K562 (cell line): ENCODE data around the gene BANF2. TPM values are rescaled to one million over a fixed set of nuclear protein-coding genes. Genes with fewer than 3 reads are reported as not detected.

Experiments
- ATAC-seq: fragments of 200-7000 bp; cut with Tn5 transposase; 3 replicates; pipeline ENCODE4 v1.9.1; 2020; ENCODE audit warnings: moderate library complexity
- BruUV-seq: library from RNA; stranded (reverse); fragments of 400-500 nt; replicated peaks from 2 replicates; lab custom pipeline; 2021; lab: Mats Ljungman, UMichigan
- CTCF ChIA-PET: fragments of 300-600 bp; formaldehyde crosslinking; extraction: SDS; loops from one replicate; lab custom pipeline; 2021; ENCODE audit warnings: low intra/inter-chr PET ratio; lab: Yijun Ruan, JAX
- POLR2A ChIA-PET: fragments of 300-600, 350-650 bp; sonication (Branson Sonifier 250); formaldehyde crosslinking; extraction: SDS; loops from one replicate; lab custom pipeline; 2021; ENCODE audit warnings: antibody characterized with exemption, inconsistent platforms; lab: Yijun Ruan, JAX
- DNase-seq, 4 experiments: peaks; one replicate each; pipeline versions ENCODE4 v3.0.0 to v3.0.0-alpha.2; 2011 to 2018; ENCODE audit warnings: low spot score in 3 of 4, mixed read lengths in 3 of 4; ENCODE audit errors: extremely low read depth in 1 of 4
- FAIRE-seq: peaks from 2 replicates; lab custom pipeline; 2011; peaks lifted over from hg19 to GRCh38; lab: Jason Lieb, UNC
- H2AFZ ChIP-seq: 2 replicates; pipeline ENCODE4 v1.6.0; 2011; ENCODE audit warnings: low read depth, low read length, control low read depth, inconsistent platforms
- H3K27ac ChIP-seq: fragments of 200-600 bp; 3 replicates; pipeline ENCODE4 v1.8.0; 2011; ENCODE audit warnings: low read depth, mild to moderate bottlenecking, control low read depth, inconsistent platforms, low read length, moderate library complexity, mixed read lengths; ENCODE audit errors: extremely low read depth
- H3K27me3 ChIP-seq, 2 experiments: fragments of 300-600 bp in 1 of 2; 2 replicates in 1 of 2; 3 replicates in 1 of 2; pipeline versions ENCODE4 v1.6.0 to v1.8.0; 2011; ENCODE audit warnings: inconsistent platforms in 2 of 2, low read length in 2 of 2, mild to moderate bottlenecking in 1 of 2, mixed read lengths in 1 of 2, moderate library complexity in 1 of 2; ENCODE audit not compliant: control insufficient read depth in 2 of 2, insufficient read depth in 2 of 2
- H3K36me3 ChIP-seq: fragments of 300-600 bp; 3 replicates; pipeline ENCODE4 v1.8.0; 2011; ENCODE audit warnings: mild to moderate bottlenecking, low read length, inconsistent platforms; ENCODE audit not compliant: control insufficient read depth, insufficient read depth
- H3K4me1 ChIP-seq, 2 experiments: fragments of 200-600 bp in 1 of 2; replicated peaks in 1 of 2; 2 replicates in 1 of 2; 3 replicates in 1 of 2; pipeline versions ENCODE4 v1.5.1 to v1.8.0; 2011; ENCODE audit warnings: inconsistent platforms in 2 of 2, low read length in 2 of 2, mild to moderate bottlenecking in 1 of 2, mixed read lengths in 1 of 2, moderate library complexity in 1 of 2; ENCODE audit not compliant: control insufficient read depth in 2 of 2, insufficient read depth in 2 of 2
- H3K4me2 ChIP-seq: 2 replicates; pipeline ENCODE4 v1.6.1; 2011; ENCODE audit warnings: low read length, control low read depth, inconsistent platforms, mixed read lengths; ENCODE audit not compliant: insufficient read depth
- H3K4me3 ChIP-seq: fragments of 200-600 bp; sonication (generic), shearing (Covaris generic); 2 replicates; pipeline ENCODE4 v1.5.1; 2016; ENCODE audit warnings: control low read depth, inconsistent platforms
- H3K79me2 ChIP-seq: fragments of 200-600 bp; 3 replicates; pipeline ENCODE4 v1.8.0; 2011; ENCODE audit warnings: low read length, inconsistent platforms; ENCODE audit not compliant: control insufficient read depth, insufficient read depth
- H3K9ac ChIP-seq, 2 experiments: 2 replicates each; pipeline versions ENCODE4 v1.6.0 to v1.6.1; 2011; ENCODE audit warnings: low read depth in 2 of 2, low read length in 2 of 2, control low read depth in 1 of 2, inconsistent platforms in 1 of 2, mild to moderate bottlenecking in 1 of 2, mixed read lengths in 1 of 2; ENCODE audit not compliant: insufficient read depth in 1 of 2
- H3K9me1 ChIP-seq: one replicate; pipeline ENCODE4 v1.6.0; 2011; ENCODE audit warnings: inconsistent platforms, mild to moderate bottlenecking, low read length, moderate library complexity; ENCODE audit not compliant: control insufficient read depth, insufficient read depth
- H3K9me3 ChIP-seq: replicated peaks from 2 replicates; pipeline ENCODE4 v1.5.1; 2011; ENCODE audit warnings: low read depth, low read length, inconsistent platforms; ENCODE audit not compliant: control insufficient read depth, insufficient read depth
- H4K20me1 ChIP-seq: replicated peaks from 2 replicates; pipeline ENCODE4 v1.6.1; 2011; ENCODE audit warnings: low read length, inconsistent platforms, mixed read lengths; ENCODE audit not compliant: control insufficient read depth, insufficient read depth
- BCOR ChIP-seq: fragments of 450-650 bp; IDR thresholded peaks from 2 replicates; pipeline ENCODE4 v1.6.1; 2016
- MECOM ChIP-seq: fragments of 250-450 bp; sonication (Bioruptor Pico); IDR thresholded peaks from 2 replicates; pipeline ENCODE4 v1.8.0; 2022; ENCODE audit warnings: inconsistent platforms
- NCOA4 ChIP-seq: fragments of 450-650 bp; IDR thresholded peaks from 2 replicates; pipeline ENCODE4 v1.6.1; 2018; ENCODE audit warnings: mild to moderate bottlenecking; ENCODE audit not compliant: partially characterized antibody
- POLR2AphosphoS2 ChIP-seq: IDR thresholded peaks from 2 replicates; pipeline ENCODE4 v1.6.1; 2012; ENCODE audit warnings: low read length, improper control_type of control experiment
- PURB ChIP-seq: sonication (generic); formaldehyde crosslinking; IDR thresholded peaks from 2 replicates; pipeline ENCODE4 v1.9.0; 2021; ENCODE audit warnings: low read depth, mild to moderate bottlenecking, missing genetic modification reagents
- RREB1 ChIP-seq: fragments of 250-450 bp; sonication (Bioruptor Pico); IDR thresholded peaks from 2 replicates; pipeline ENCODE4 v1.4.0; 2020
- SIN3A ChIP-seq, 2 experiments: fragments of 150-350 bp in 1 of 2; IDR thresholded peaks; 2 replicates each; pipeline ENCODE4 v1.6.1; 2011 to 2016; ENCODE audit warnings: borderline replicate concordance in 2 of 2, low read depth in 2 of 2, low read length in 2 of 2, mild to moderate bottlenecking in 2 of 2, moderate library complexity in 2 of 2; ENCODE audit not compliant: control insufficient read depth in 1 of 2
- TCF7 ChIP-seq: sonication (generic); IDR thresholded peaks from 2 replicates; pipeline ENCODE4 v1.6.1; 2016; ENCODE audit warnings: antibody characterized with exemption, borderline replicate concordance
- THAP7 ChIP-seq: fragments of 250-450 bp; sonication (Bioruptor Pico); IDR thresholded peaks from 2 replicates; pipeline ENCODE4 v1.5.0; 2021
- ZNF121 ChIP-seq: sonication (generic); formaldehyde crosslinking; conservative IDR thresholded peaks from 2 replicates; pipeline ENCODE4 v1.8.0; 2022; ENCODE audit warnings: missing genetic modification reagents
- WGBS: fragments of 100-300 bp; shearing (Covaris generic); methylation state at CpG from one replicate; pipeline ENCODE4 v1.1.6; 2016; ENCODE audit warnings: low coverage, mixed read lengths; ENCODE audit not compliant: insufficient coverage; ENCODE audit errors: missing lambda C conversion rate; 5-methylcytosine and 5-hydroxymethylcytosine counted together
- in situ Hi-C: fragments of 300-500 bp; cut with MboI; formaldehyde crosslinking; loops from 4 replicates; pipeline ENCODE4 v1.15.0; 2018; ENCODE audit warnings: inconsistent platforms, mixed read lengths
- intact Hi-C: fragments of 100-400 bp; cut with micrococcal nuclease; formaldehyde crosslinking; loops from 2 replicates; pipeline ENCODE4 v1.14.2; 2022
- polyA plus RNA-seq, 8 experiments: library from polyadenylated mRNA; depleted of rRNA in 4 of 8; stranded (reverse) in 5 of 8; unstranded in 3 of 8; fragments of >200 nt; fragmentation: Nextera tagmentation in 2 of 8; fragmentation: Illumina TruSeq in 1 of 8; extraction: Ambion mirVana in 2 of 8; extraction: Trizol in 1 of 8; gene quantifications; 2 replicates each; pipeline versions ENCODE4 v1.2.1 to v1.2.3, GENCODE V29; 2011 to 2014; ENCODE audit warnings: inconsistent platforms in 1 of 8, missing spikeins in 1 of 8
- total RNA-seq, 7 experiments: library from RNA; depleted of rRNA in 6 of 7; stranded (reverse); fragments of >200 nt in 6 of 7; fragmentation: Illumina TruSeq in 2 of 7; extraction: Trizol in 2 of 7; gene quantifications; 2 replicates each; pipeline versions ENCODE4 v1.2.1 to v1.2.3, GENCODE V29; 2011 to 2021; ENCODE audit warnings: low replicate concordance in 1 of 7
- TF ChIP-seq, protein P1 (sequence below): sonication (generic); formaldehyde crosslinking; IDR thresholded peaks from 2 replicates; pipeline ENCODE4 v1.8.1; 2022; ENCODE audit warnings: missing genetic modification reagents

BANF2 gene
- total and polyA plus RNA-seq, 9 of the 15 experiments (the other 6 are each of a cell fraction or from before 2014, with no cell fraction given), result not detected

- Histone ChIP-seq H3K9ac (no peak overlapping the region), H3K4me2 (no peak overlapping the region), H3K79me2 (no peaks in the 10 kb centered on the region)
- DNase-seq, result no peak
- WGBS, result 4% methylated on average over 5 of the region's 5 CpGs
- TF ChIP-seq, protein P1, sequence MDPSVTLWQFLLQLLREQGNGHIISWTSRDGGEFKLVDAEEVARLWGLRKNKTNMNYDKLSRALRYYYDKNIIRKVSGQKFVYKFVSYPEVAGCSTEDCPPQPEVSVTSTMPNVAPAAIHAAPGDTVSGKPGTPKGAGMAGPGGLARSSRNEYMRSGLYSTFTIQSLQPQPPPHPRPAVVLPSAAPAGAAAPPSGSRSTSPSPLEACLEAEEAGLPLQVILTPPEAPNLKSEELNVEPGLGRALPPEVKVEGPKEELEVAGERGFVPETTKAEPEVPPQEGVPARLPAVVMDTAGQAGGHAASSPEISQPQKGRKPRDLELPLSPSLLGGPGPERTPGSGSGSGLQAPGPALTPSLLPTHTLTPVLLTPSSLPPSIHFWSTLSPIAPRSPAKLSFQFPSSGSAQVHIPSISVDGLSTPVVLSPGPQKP (CRISPR knock-in tag), result no peak
- TF ChIP-seq NCOA4 (no peak), TCF7 (no peak), POLR2AphosphoS2 (no peak), ZNF121 (CRISPR knock-in tag) (no peak), PURB (no peak), MECOM (CRISPR knock-in tag) (no peak), SIN3A (IDR thresholded peaks at IDR 0.05; ENCODE audit: borderline replicate concordance in 2 of 2, control insufficient read depth in 1 of 2, low read depth in 2 of 2, low read length in 2 of 2) (no peak), BCOR (no peak), RREB1 (CRISPR knock-in tag) (no peak), THAP7 (CRISPR knock-in tag) (no peak)
- TF ChIP-seq, all 486 proteins: peak for 0
- intact Hi-C loops (no loop called here), in situ Hi-C loops (no loop called here)
- no peak overlapping the region for H3K27ac ChIP-seq
- ChIA-PET POLR2A (no interaction called here), CTCF (no interaction called here)
- no peak for ATAC-seq
- no peaks in the 10 kb centered on the region for H3K4me1 ChIP-seq
- no peaks in the 10 kb centered on the region for H3K9me3 ChIP-seq
- H3K36me3 ChIP-seq, result no peaks in the 10 kb centered on the region
- no TSS peak for BruUV-seq
- no peak overlapping the region for H3K4me3 ChIP-seq
- no peak for FAIRE-seq
- peaks cover 11 to 48% of the 10 kb centered on the region in 2 experiments for H3K27me3 ChIP-seq
- no peaks in the 10 kb centered on the region for H4K20me1 ChIP-seq
- H2AFZ ChIP-seq, result no peak overlapping the region
- no peaks in the 10 kb centered on the region for H3K9me1 ChIP-seq
These were observed 31.5 kb downstream of the BANF2 start for GRCh38 chr20:17731233-17731632.
